H1 (cell line): ENCODE results near the gene CCPG1. TPM values are rescaled to one million over a fixed set of nuclear protein-coding genes. Genes with fewer than 3 reads are reported as not detected.

Experiments
- BRCA1 ChIP-seq: IDR thresholded peaks from 2 replicates; pipeline ENCODE4 v1.6.1; 2012; ENCODE audit warnings: low read depth, low read length, improper control_type of control experiment
- CBX8 ChIP-seq: fragments of 300-800, 300-1000 bp; sonication (generic); IDR thresholded peaks from 2 replicates; pipeline ENCODE4 v1.7.1; 2016; ENCODE audit warnings: low read depth, low read length, borderline replicate concordance
- CHD2 ChIP-seq: IDR thresholded peaks from 2 replicates; pipeline ENCODE4 v1.6.1; 2012; ENCODE audit warnings: low read length, improper control_type of control experiment
- CREB1 ChIP-seq: IDR thresholded peaks from 2 replicates; pipeline ENCODE4 v1.6.1; 2012; ENCODE audit warnings: inconsistent platforms
- E2F6 ChIP-seq: IDR thresholded peaks from 2 replicates; pipeline ENCODE4 v1.6.1; 2012; ENCODE audit warnings: inconsistent platforms
- EZH2 ChIP-seq: fragments of 200-600 bp; sonication (generic); IDR thresholded peaks from 2 replicates; pipeline ENCODE4 v1.7.1; 2012; ENCODE audit warnings: low read depth, mild to moderate bottlenecking, moderate library complexity, low read length, inconsistent platforms; ENCODE audit not compliant: severe bottlenecking
- FOSL1 ChIP-seq: IDR thresholded peaks from 2 replicates; pipeline ENCODE4 v1.6.1; 2011; ENCODE audit warnings: mild to moderate bottlenecking, low read depth, low read length, moderate library complexity; ENCODE audit not compliant: insufficient read depth
- GABPA ChIP-seq: IDR thresholded peaks from 2 replicates; pipeline ENCODE4 v1.6.1; 2011; ENCODE audit warnings: mild to moderate bottlenecking, low read length, moderate library complexity, borderline replicate concordance; ENCODE audit not compliant: insufficient read depth
- MAFK ChIP-seq: IDR thresholded peaks from 2 replicates; pipeline ENCODE4 v1.6.1; 2012; ENCODE audit warnings: low read depth, mild to moderate bottlenecking, improper control_type of control experiment, low read length
- POLR2AphosphoS5 ChIP-seq: IDR thresholded peaks from 2 replicates; pipeline ENCODE4 v1.6.1; 2011; ENCODE audit warnings: low read depth, low read length
- POU5F1 ChIP-seq: IDR thresholded peaks from 2 replicates; pipeline ENCODE4 v1.6.1; 2011; ENCODE audit warnings: low read depth, mild to moderate bottlenecking, low read length, moderate library complexity
- RBBP5 ChIP-seq: IDR thresholded peaks from 2 replicates; pipeline ENCODE4 v1.7.1; 2012; ENCODE audit warnings: low read depth, mild to moderate bottlenecking, inconsistent platforms, low read length, moderate library complexity, borderline replicate concordance
- RFX5 ChIP-seq: IDR thresholded peaks from 2 replicates; pipeline ENCODE4 v1.6.1; 2011; ENCODE audit warnings: low read depth, low read length, improper control_type of control experiment, borderline replicate concordance
- TAF1 ChIP-seq: IDR thresholded peaks from 2 replicates; pipeline ENCODE4 v1.6.1; 2011; ENCODE audit warnings: mild to moderate bottlenecking, low read depth, low read length
- TBP ChIP-seq: IDR thresholded peaks from 2 replicates; pipeline ENCODE4 v1.6.1; 2011; ENCODE audit warnings: low read depth, low read length, improper control_type of control experiment
- TCF12 ChIP-seq: IDR thresholded peaks from 2 replicates; pipeline ENCODE4 v1.6.1; 2011; ENCODE audit warnings: low read depth, mild to moderate bottlenecking, low read length
- TEAD4 ChIP-seq: IDR thresholded peaks from 2 replicates; pipeline ENCODE4 v1.6.1; 2012; ENCODE audit warnings: low read depth, low read length, inconsistent platforms, mixed read lengths
- ZNF274 ChIP-seq: IDR thresholded peaks from 2 replicates; pipeline ENCODE4 v1.7.0; 2012; ENCODE audit warnings: low read length, borderline replicate concordance; ENCODE audit errors: extremely low read depth
- polyA plus RNA-seq, 7 experiments: library from polyadenylated mRNA; depleted of rRNA in 3 of 7; stranded (reverse) in 5 of 7; unstranded in 2 of 7; fragments of >200 nt in 5 of 7; fragments of 200-250 nt in 2 of 7; gene quantifications; 1 replicate in 5 of 7; 2 replicates in 1 of 7; 4 replicates in 1 of 7; pipeline versions ENCODE4 v1.2.1 to v1.2.3, GENCODE V29; 2011 to 2013; ENCODE audit warnings: missing spikeins in 2 of 7, mixed read lengths in 2 of 7
- total RNA-seq: library from RNA; stranded (reverse); fragmentation: NEBNext Ultra II Directional; extraction: Animal tissue kit (Norgen Biotek cat#: 25700); gene quantifications from 2 replicates; pipeline ENCODE4 v1.2.1, GENCODE V29; 2021
- TF ChIP-seq, protein P1 (sequence below), 3 experiments: IDR thresholded peaks; 1 replicate in 2 of 3; 2 replicates in 1 of 3; pipeline versions ENCODE4 v1.5.1 to v1.6.1; 2011; ENCODE audit warnings: low read length in 3 of 3, mild to moderate bottlenecking in 3 of 3, inconsistent platforms in 2 of 3, low read depth in 1 of 3, moderate library complexity in 1 of 3; ENCODE audit not compliant: insufficient read depth in 1 of 3; ENCODE audit errors: control extremely low read depth in 1 of 3
- TF ChIP-seq, protein P2 (sequence below): IDR thresholded peaks from 2 replicates; pipeline ENCODE4 v1.6.1; 2011; ENCODE audit warnings: low read depth, mild to moderate bottlenecking, low read length; ENCODE audit not compliant: insufficient read depth

Gene CCPG1
- total and polyA plus RNA-seq, 2 of the 8 experiments (the other 6 are each of a cell fraction or from before 2014, with no cell fraction given) = 2.3 to 13.2 TPM

DNA sequence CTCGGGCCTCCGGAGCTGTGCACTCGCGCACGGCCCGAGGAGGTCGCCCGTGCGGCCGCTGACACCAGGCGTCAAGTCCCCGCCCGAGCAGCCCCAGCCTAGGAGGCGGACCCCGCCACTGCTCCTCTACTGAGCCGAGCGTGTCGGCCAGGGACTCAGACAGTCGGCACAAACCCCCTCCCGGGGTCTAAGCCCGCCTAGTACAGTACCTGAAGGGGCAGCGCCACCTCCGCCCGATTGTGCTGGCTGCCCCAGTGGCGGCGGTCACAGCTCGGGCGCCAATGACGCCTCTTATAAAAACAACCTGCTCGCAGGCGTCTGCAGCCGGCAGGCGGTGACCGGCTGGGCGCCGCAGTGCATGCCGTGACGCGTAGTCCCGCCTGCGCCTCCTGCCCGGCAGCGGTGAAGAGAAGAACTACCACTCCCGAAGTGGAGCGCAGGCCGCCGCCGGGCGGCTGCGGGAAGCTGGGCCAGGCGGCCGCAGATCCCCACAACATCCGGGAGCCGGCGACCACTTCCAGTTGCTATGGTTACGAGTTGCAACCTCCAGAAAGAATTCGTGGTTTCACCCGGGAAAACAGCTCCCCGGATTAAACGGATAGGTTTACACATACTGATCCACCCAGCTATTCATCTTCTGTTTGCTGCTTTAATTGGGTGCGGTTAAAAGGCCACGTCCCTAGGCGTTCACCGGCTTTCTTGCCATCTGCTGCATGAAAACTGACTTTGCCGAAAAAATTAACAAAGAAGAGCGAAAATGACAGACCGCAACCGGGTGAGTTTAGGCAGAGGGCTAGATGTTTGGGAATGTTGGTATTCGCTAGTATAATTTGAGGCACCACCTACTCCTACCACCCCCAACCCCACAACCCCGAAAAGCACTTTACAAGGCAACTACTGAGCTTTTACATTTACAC is at the start of gene CCPG1, which contains the start of gene PIERCE2 (continued):
- TF ChIP-seq, protein P1, sequence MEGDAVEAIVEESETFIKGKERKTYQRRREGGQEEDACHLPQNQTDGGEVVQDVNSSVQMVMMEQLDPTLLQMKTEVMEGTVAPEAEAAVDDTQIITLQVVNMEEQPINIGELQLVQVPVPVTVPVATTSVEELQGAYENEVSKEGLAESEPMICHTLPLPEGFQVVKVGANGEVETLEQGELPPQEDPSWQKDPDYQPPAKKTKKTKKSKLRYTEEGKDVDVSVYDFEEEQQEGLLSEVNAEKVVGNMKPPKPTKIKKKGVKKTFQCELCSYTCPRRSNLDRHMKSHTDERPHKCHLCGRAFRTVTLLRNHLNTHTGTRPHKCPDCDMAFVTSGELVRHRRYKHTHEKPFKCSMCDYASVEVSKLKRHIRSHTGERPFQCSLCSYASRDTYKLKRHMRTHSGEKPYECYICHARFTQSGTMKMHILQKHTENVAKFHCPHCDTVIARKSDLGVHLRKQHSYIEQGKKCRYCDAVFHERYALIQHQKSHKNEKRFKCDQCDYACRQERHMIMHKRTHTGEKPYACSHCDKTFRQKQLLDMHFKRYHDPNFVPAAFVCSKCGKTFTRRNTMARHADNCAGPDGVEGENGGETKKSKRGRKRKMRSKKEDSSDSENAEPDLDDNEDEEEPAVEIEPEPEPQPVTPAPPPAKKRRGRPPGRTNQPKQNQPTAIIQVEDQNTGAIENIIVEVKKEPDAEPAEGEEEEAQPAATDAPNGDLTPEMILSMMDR (IDR thresholded peaks at IDR 0.05; ENCODE audit: control extremely low read depth in 1 of 3, insufficient read depth in 1 of 3, low read depth in 1 of 3, low read length in 3 of 3) = peak; percentile 44 to 74 (median 61)
- TF ChIP-seq MAFK (no peak), BRCA1 (no peak), TEAD4 (no peak; the same call in 1 of the 2 replicates), POU5F1 (no peak), CBX8 (no peak), TCF12 (no peak), CREB1 (peak; percentile 91), TBP (peak; percentile 77), TAF1 (peak; percentile 78), EZH2 (no peak), CHD2 (no peak), FOSL1 (no peak), E2F6 (peak; percentile 34; the same call in 1 of the 2 replicates), ZNF274 (no peak), POLR2AphosphoS5 (no peak), RBBP5 (peak; percentile 75; the same call in 1 of the 2 replicates), RFX5 (no peak), GABPA (no peak)
- TF ChIP-seq, protein P2, sequence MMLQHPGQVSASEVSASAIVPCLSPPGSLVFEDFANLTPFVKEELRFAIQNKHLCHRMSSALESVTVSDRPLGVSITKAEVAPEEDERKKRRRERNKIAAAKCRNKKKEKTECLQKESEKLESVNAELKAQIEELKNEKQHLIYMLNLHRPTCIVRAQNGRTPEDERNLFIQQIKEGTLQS = 0 out of 2 replicates have a peak, but pooled peaks have one; percentile 25
